ENCODE data around the gene COL4A1.

GRCh38 chr13:110206996-110207395 is 100.0 kb downstream of the COL4A1 start:
- TF ChIP-seq CTCF (conservative IDR thresholded peaks at IDR 0.05; ENCODE audit: low read length) = no peak
- TF ChIP-seq EZH2phosphoT487 (IDR thresholded peaks at IDR 0.05; ENCODE audit: borderline replicate concordance) = no peak

All from Loucy (cell line).